GM12891 (cell line): ENCODE measurements around the gene PEX11B.
A peak's percentile ranks its signal among the peaks of the same experiment; 100 is the strongest.

Experiments used
- DNase-seq: peaks from one replicate; pipeline ENCODE4 v3.0.0; 2011; ENCODE audit warnings: low spot score; ENCODE audit not compliant: insufficient read length
- FAIRE-seq: peaks from 2 replicates; lab custom pipeline; 2011; peaks lifted over from hg19 to GRCh38; lab: Jason Lieb, UNC
- PAX5 ChIP-seq: IDR thresholded peaks from 2 replicates; pipeline ENCODE4 v1.6.1; 2011; ENCODE audit warnings: low read length, moderate library complexity, mild to moderate bottlenecking; ENCODE audit not compliant: insufficient read depth, severe bottlenecking
- POLR2A ChIP-seq: IDR thresholded peaks from 2 replicates; pipeline ENCODE4 v1.6.1; 2011; ENCODE audit warnings: low read depth, low read length, control low read depth
- POLR2AphosphoS5 ChIP-seq: IDR thresholded peaks from 2 replicates; pipeline ENCODE4 v1.6.1; 2011; ENCODE audit warnings: low read depth, low read length, control low read depth
- POU2F2 ChIP-seq: IDR thresholded peaks from 2 replicates; pipeline ENCODE4 v1.6.1; 2011; ENCODE audit warnings: low read depth, mild to moderate bottlenecking, control low read depth, low read length, moderate library complexity
- SPI1 ChIP-seq: IDR thresholded peaks from 2 replicates; pipeline ENCODE4 v1.6.1; 2011; ENCODE audit warnings: low read depth, low read length, control low read depth
- TAF1 ChIP-seq: IDR thresholded peaks from 2 replicates; pipeline ENCODE4 v1.6.1; 2011; ENCODE audit warnings: low read depth, low read length, control low read depth

PEX11B gene

GRCh38 chr1:145892486-145893087 is 25.9 kb downstream of the PEX11B start:
- DNase-seq (no peak), FAIRE-seq (no peak)
- TF ChIP-seq POU2F2: no peak
- TF ChIP-seq POLR2AphosphoS5: no peak
- TF ChIP-seq SPI1: no peak
- no peak for TF ChIP-seq POLR2A
- no peak for TF ChIP-seq PAX5
- no peak for TF ChIP-seq TAF1

- FAIRE-seq: no peak
- TF ChIP-seq POLR2A (no peak), SPI1 (no peak), POLR2AphosphoS5 (no peak), TAF1 (no peak), POU2F2 (no peak), PAX5 (no peak)
- peak; percentile 42 for DNase-seq
These were observed 26.7 kb downstream of the PEX11B start for GRCh38 chr1:145891587-145892485.

GRCh38 chr1:145891143-145891542 is 27.4 kb downstream of the PEX11B start:
- TF ChIP-seq TAF1: no peak
- DNase-seq: no peak
- FAIRE-seq: no peak

- FAIRE-seq (no peak), DNase-seq (no peak)
- TF ChIP-seq SPI1 (no peak), PAX5 (no peak), POLR2A (no peak), POLR2AphosphoS5 (no peak), TAF1 (no peak), POU2F2 (no peak)
These were observed 28.8 kb downstream of the PEX11B start for GRCh38 chr1:145889722-145890121.

- no peak for FAIRE-seq
- DNase-seq: no peak
- no peak for TF ChIP-seq POLR2A
- TF ChIP-seq PAX5: no peak
- TF ChIP-seq POU2F2: no peak
- TF ChIP-seq SPI1: no peak
- no peak for TF ChIP-seq POLR2AphosphoS5
- no peak for TF ChIP-seq TAF1
These were observed 30.9 kb downstream of the PEX11B start for GRCh38 chr1:145887631-145888030.

GRCh38 chr1:145886816-145887215 is 31.7 kb downstream of the PEX11B start:
- FAIRE-seq (no peak), DNase-seq (no peak)
- TF ChIP-seq POLR2AphosphoS5: no peak
- no peak for TF ChIP-seq POU2F2
- no peak for TF ChIP-seq TAF1
- no peak for TF ChIP-seq PAX5
- TF ChIP-seq POLR2A: no peak
- TF ChIP-seq SPI1: no peak

- TF ChIP-seq PAX5 (no peak), POU2F2 (no peak), POLR2A (no peak), TAF1 (no peak), SPI1 (no peak), POLR2AphosphoS5 (no peak)
- FAIRE-seq (no peak), DNase-seq (no peak)
These were observed 32.1 kb downstream of the PEX11B start for GRCh38 chr1:145886390-145886789.

- TF ChIP-seq PAX5: no peak
- TF ChIP-seq POU2F2: no peak
- TF ChIP-seq TAF1: no peak
- TF ChIP-seq POLR2A: no peak
- no peak for TF ChIP-seq SPI1
- no peak for TF ChIP-seq POLR2AphosphoS5
- DNase-seq (peak; percentile 98), FAIRE-seq (peak; percentile 78)
These were observed 32.7 kb downstream of the PEX11B start, which contains the start of gene ANKRD35 for GRCh38 chr1:145885738-145886287. Gene ANKRD35, minus strand, starts transcription at chr1:145885866. Its CDS starts 108 bp downstream, at chr1:145885758.

- DNase-seq (no peak), FAIRE-seq (no peak)
- TF ChIP-seq SPI1 (no peak), POLR2AphosphoS5 (no peak), POU2F2 (no peak), PAX5 (no peak), POLR2A (no peak)
These were observed 33.8 kb downstream of the PEX11B start for GRCh38 chr1:145884675-145885074.
